ENCODE data around the gene HMBS. TPM values are rescaled to one million over a fixed set of nuclear protein-coding genes. Genes with fewer than 3 reads are reported as not detected.
"Not testable (repeated sequence)": the region's sequence is repeated elsewhere in the genome, so short reads cannot be mapped to it uniquely, and the experiment has no call there.

The HMBS gene
- total RNA-seq, 1 donor from 2014 or later = 58.4 TPM

GRCh38 chr11:119095066-119095880, 10.6 kb downstream of the HMBS start:
- Mint-ChIP-seq H3K27me3 (ENCODE audit: low read depth) (peaks cover 13% of the 10 kb centered on the region), H3K27ac (ENCODE audit: unreplicated experiment) (peak overlapping the region; percentile 98), H3K4me1 (peaks cover 49% of the 10 kb centered on the region), H3K9me3 (no peaks in the 10 kb centered on the region), H3K36me3 (ENCODE audit: low read depth) (peaks cover 34% of the 10 kb centered on the region), H3K4me3 (peak overlapping the region; percentile 91)
- TF ChIP-seq CTCF (conservative IDR thresholded peaks at IDR 0.05) = peak; percentile 12
- DNase-seq (ENCODE audit: low read depth, low spot score) = peak; percentile 97

- H3K27ac Mint-ChIP-seq (ENCODE audit: unreplicated experiment) = no peak overlapping the region
- no peaks in the 10 kb centered on the region for H3K27me3 Mint-ChIP-seq (ENCODE audit: low read depth)
- H3K4me3 Mint-ChIP-seq = peak overlapping the region; percentile 92
- H3K9me3 Mint-ChIP-seq = no peaks in the 10 kb centered on the region
- DNase-seq (ENCODE audit: low read depth, low spot score) = no peak
- TF ChIP-seq CTCF (conservative IDR thresholded peaks at IDR 0.05) = no peak
- H3K36me3 Mint-ChIP-seq (ENCODE audit: low read depth) = peaks cover 12% of the 10 kb centered on the region
- peaks cover 44% of the 10 kb centered on the region for H3K4me1 Mint-ChIP-seq
Observed at GRCh38 chr11:119099711-119100110, 15.0 kb downstream of the HMBS start.

- H3K4me3 Mint-ChIP-seq = peak overlapping the region; percentile 92
- no peak for DNase-seq (ENCODE audit: low read depth, low spot score)
- no peak overlapping the region for H3K27ac Mint-ChIP-seq (ENCODE audit: unreplicated experiment)
- H3K36me3 Mint-ChIP-seq (ENCODE audit: low read depth) = peaks cover 9% of the 10 kb centered on the region
- peak; percentile 50 for TF ChIP-seq CTCF (conservative IDR thresholded peaks at IDR 0.05)
- H3K9me3 Mint-ChIP-seq = no peaks in the 10 kb centered on the region
- no peaks in the 10 kb centered on the region for H3K27me3 Mint-ChIP-seq (ENCODE audit: low read depth)
- H3K4me1 Mint-ChIP-seq = peaks cover 43% of the 10 kb centered on the region
Observed at GRCh38 chr11:119100246-119100970, 15.7 kb downstream of the HMBS start.

- no peak for DNase-seq (ENCODE audit: low read depth, low spot score)
- TF ChIP-seq CTCF (conservative IDR thresholded peaks at IDR 0.05) = peak; percentile 32
- H3K4me3 Mint-ChIP-seq = peak overlapping the region; percentile 92
- peaks cover 37% of the 10 kb centered on the region for H3K4me1 Mint-ChIP-seq
- peak overlapping the region; percentile 99 for H3K27ac Mint-ChIP-seq (ENCODE audit: unreplicated experiment)
- peaks cover 8% of the 10 kb centered on the region for H3K36me3 Mint-ChIP-seq (ENCODE audit: low read depth)
- H3K9me3 Mint-ChIP-seq = no peaks in the 10 kb centered on the region
- H3K27me3 Mint-ChIP-seq (ENCODE audit: low read depth) = no peaks in the 10 kb centered on the region
Observed at GRCh38 chr11:119100994-119101758, 16.5 kb downstream of the HMBS start.

- DNase-seq (ENCODE audit: low read depth, low spot score) = peak; percentile 76
- no peaks in the 10 kb centered on the region for H3K27me3 Mint-ChIP-seq (ENCODE audit: low read depth)
- no peaks in the 10 kb centered on the region for H3K9me3 Mint-ChIP-seq
- TF ChIP-seq CTCF (conservative IDR thresholded peaks at IDR 0.05) = no peak
- H3K4me3 Mint-ChIP-seq = peak within 1 kb of the TSS; percentile 92
- H3K4me1 Mint-ChIP-seq = peaks cover 40% of the 10 kb centered on the region
- H3K27ac Mint-ChIP-seq (ENCODE audit: unreplicated experiment) = peak within 1 kb of the TSS; percentile 99
- peaks cover 4% of the 10 kb centered on the region for H3K36me3 Mint-ChIP-seq (ENCODE audit: low read depth)
Observed at GRCh38 chr11:119101759-119102423, 17.2 kb downstream of the HMBS start, which contains the start of gene DPAGT1. DPAGT1 (minus strand) TSS chr11:119101853; CDS start chr11:119101655, 198 bp downstream.

GRCh38 chr11:119103161-119103664, 18.5 kb downstream of the HMBS start:
- not testable (repeated sequence) for H3K27me3 Mint-ChIP-seq (ENCODE audit: low read depth); DNase-seq (ENCODE audit: low read depth, low spot score); H3K9me3 Mint-ChIP-seq; H3K36me3 Mint-ChIP-seq (ENCODE audit: low read depth); H3K27ac Mint-ChIP-seq (ENCODE audit: unreplicated experiment)
- Mint-ChIP-seq H3K4me1 (peaks cover 45% of the 10 kb centered on the region), H3K4me3 (peak overlapping the region; percentile 59)
